ENCODE results near the gene RBM26. TPM values are rescaled to one million over a fixed set of nuclear protein-coding genes. Genes with fewer than 3 reads are reported as not detected.

RBM26 gene, protein sequence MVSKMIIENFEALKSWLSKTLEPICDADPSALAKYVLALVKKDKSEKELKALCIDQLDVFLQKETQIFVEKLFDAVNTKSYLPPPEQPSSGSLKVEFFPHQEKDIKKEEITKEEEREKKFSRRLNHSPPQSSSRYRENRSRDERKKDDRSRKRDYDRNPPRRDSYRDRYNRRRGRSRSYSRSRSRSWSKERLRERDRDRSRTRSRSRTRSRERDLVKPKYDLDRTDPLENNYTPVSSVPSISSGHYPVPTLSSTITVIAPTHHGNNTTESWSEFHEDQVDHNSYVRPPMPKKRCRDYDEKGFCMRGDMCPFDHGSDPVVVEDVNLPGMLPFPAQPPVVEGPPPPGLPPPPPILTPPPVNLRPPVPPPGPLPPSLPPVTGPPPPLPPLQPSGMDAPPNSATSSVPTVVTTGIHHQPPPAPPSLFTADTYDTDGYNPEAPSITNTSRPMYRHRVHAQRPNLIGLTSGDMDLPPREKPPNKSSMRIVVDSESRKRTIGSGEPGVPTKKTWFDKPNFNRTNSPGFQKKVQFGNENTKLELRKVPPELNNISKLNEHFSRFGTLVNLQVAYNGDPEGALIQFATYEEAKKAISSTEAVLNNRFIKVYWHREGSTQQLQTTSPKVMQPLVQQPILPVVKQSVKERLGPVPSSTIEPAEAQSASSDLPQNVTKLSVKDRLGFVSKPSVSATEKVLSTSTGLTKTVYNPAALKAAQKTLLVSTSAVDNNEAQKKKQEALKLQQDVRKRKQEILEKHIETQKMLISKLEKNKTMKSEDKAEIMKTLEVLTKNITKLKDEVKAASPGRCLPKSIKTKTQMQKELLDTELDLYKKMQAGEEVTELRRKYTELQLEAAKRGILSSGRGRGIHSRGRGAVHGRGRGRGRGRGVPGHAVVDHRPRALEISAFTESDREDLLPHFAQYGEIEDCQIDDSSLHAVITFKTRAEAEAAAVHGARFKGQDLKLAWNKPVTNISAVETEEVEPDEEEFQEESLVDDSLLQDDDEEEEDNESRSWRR
- total RNA-seq = 10 to 100 TPM; 55.8 to 69.5 TPM

DNA sequence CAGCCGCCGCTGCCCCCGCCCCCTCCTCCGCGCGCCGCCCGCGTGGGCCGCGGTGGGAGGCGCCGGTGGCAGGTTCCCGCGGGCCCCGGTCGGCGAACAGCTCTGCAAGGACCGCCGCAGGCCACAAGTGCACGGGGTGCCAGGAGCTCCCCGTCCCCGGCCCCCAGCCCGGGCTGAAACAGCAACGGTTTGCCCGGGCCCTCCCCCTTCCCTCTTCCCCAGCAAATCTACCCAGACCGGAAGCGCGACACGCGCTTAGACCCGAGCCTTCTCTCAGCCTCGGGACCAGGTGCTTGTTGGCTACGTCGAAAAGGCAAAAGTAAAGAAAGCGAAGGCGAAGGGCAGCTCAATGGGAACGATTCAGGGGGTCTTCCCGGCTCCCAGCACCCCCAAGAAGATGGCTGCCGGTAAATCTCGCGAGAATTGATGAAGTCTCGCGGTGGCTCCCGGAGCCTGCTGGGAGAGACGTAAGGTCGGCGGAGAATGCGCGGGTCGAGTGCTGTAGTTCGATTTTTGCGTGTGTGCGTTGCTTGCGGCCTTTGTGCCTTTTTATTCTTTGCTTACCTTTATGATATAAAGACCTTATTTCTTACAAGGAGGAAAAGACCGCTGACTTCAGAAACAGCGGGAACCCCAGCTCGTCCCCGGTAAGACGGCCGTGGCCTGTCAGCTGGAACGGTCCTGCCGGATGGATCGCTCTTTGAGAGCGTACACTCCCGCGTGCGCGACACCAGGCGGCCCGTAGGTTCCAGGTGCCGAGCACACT, at the start of gene RBM26:
RBM26 (minus strand) TSS at position 425 of the 766 bp plus-strand sequence. CDS start 481 bp downstream, outside the sequence.
- DNase-seq = peak; percentile 96
- POLR2A ChIA-PET = no interaction called here
- Mint-ChIP-seq H3K4me3 (peak within 1 kb of the TSS; percentile 93), H3K27ac (peak within 1 kb of the TSS; percentile 97), H3K4me1 (peaks cover 34% of the 10 kb centered on the region), H3K27me3 (no peaks in the 10 kb centered on the region), H3K36me3 (ENCODE audit: low read depth) (peaks cover 20% of the 10 kb centered on the region), H3K9me3 (no peaks in the 10 kb centered on the region)
- CTCF ChIA-PET = interaction anchor here (1.0 to 3.4 kb wide), 7 partner anchors 10 to 110 kb away, joined by 3 to 18 read pairs (median 5); no protein-coding TSS in a partner anchor

- Mint-ChIP-seq H3K9me3 (no peaks in the 10 kb centered on the region), H3K27me3 (no peaks in the 10 kb centered on the region), H3K4me1 (peaks cover 38% of the 10 kb centered on the region), H3K4me3 (no peak overlapping the region), H3K27ac (no peak overlapping the region), H3K36me3 (ENCODE audit: low read depth) (peaks cover 2% of the 10 kb centered on the region)
- CTCF ChIA-PET = interaction anchor here (1.2 to 2.4 kb wide), 2 partner anchors 10 to 28 kb away, joined by 3 to 8 read pairs; no protein-coding TSS in a partner anchor
- POLR2A ChIA-PET = no interaction called here
- DNase-seq = no peak
Measured at GRCh38 chr13:79455331-79455730, 49.3 kb upstream of the RBM26 start.

DNA sequence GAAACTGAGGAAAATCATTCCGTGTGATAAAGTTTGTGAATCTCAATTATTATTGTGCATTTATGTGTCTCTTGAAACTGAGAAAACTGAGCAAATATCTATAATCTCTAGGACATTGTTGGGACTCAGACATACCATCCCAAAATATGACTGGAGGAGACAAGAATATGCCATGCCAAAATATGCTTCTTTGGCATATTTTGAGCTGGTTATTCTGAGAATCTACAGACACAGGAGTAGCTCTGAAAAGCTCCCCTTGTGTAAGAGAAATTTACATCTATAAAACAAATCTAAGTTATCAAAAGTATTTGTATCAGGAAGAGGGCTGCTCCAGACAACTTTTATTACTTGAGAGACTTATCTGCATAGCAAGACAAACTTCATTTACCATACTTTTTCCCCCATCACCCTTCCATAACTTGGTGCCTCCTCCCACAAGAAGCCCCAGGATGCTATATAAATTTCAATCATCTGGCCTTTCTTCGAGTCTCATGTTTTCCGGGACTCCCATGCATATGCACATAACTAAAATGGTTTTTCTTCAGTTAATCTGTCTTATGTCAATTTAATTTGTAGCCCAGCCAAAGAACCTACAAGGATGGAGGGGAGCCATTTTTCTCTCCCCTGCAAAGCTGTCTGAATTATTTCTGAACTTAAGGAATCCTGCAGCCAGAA, 46.3 kb upstream of the RBM26 start:
- ChIA-PET POLR2A (interaction anchor here (0.6 kb wide), 1 partner anchor 55 kb away, joined by 3 read pairs; no protein-coding TSS in a partner anchor), CTCF (interaction anchor here (0.7 to 1.5 kb wide), 3 partner anchors 11 to 70 kb away, joined by 3 to 10 read pairs (median 3); no protein-coding TSS in a partner anchor)
- Mint-ChIP-seq H3K4me1 (peaks cover 58% of the 10 kb centered on the region), H3K4me3 (no peak overlapping the region), H3K27ac (no peak overlapping the region), H3K36me3 (ENCODE audit: low read depth) (peaks cover 2% of the 10 kb centered on the region), H3K9me3 (no peaks in the 10 kb centered on the region), H3K27me3 (no peaks in the 10 kb centered on the region)
- no peak for DNase-seq

DNA sequence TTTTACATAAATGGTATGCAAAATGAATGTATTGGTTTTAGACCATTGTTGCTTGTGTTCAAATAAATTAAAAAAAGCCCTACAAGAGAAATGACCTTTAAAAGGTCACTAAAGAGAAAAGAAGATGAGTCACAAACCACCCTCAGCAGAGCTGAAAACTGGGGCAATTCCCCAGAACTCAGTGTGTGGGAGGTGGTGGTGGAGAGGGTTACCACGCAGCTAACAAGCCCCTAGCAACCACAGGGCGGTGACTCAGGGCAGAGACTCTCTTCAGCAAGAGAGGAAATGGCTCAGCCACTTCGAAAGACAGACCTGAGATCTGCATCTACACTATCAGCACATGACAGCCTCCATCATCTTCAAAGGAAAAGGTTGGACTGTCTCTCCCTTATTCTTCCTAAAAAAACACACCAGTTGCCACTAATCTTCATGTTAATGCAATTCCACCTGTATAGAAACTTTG, 45.5 kb upstream of the RBM26 start:
- Mint-ChIP-seq H3K9me3 (no peaks in the 10 kb centered on the region), H3K4me1 (peaks cover 60% of the 10 kb centered on the region), H3K27me3 (no peaks in the 10 kb centered on the region), H3K4me3 (peak overlapping the region; percentile 35), H3K36me3 (ENCODE audit: low read depth) (no peaks in the 10 kb centered on the region), H3K27ac (peak overlapping the region; percentile 79)
- DNase-seq = peak; percentile 84
- ChIA-PET CTCF (interaction anchor here (0.6 to 1.5 kb wide), 4 partner anchors 9 to 49 kb away, joined by 3 to 10 read pairs (median 3); no protein-coding TSS in a partner anchor), POLR2A (interaction anchor here (0.6 to 1.0 kb wide), 2 partner anchors 30 to 56 kb away, joined by 3 to 5 read pairs; partner anchors contain the start of gene NDFIP2)

GRCh38 chr13:79450110-79450509, 44.1 kb upstream of the RBM26 start:
- no peak for DNase-seq
- H3K4me3 Mint-ChIP-seq = no peak overlapping the region
- H3K4me1 Mint-ChIP-seq = peaks cover 69% of the 10 kb centered on the region
- CTCF ChIA-PET = no interaction called here
- no peaks in the 10 kb centered on the region for H3K9me3 Mint-ChIP-seq
- H3K27me3 Mint-ChIP-seq = no peaks in the 10 kb centered on the region
- POLR2A ChIA-PET = no interaction called here
- H3K27ac Mint-ChIP-seq = no peak overlapping the region
- no peaks in the 10 kb centered on the region for H3K36me3 Mint-ChIP-seq (ENCODE audit: low read depth)

DNA sequence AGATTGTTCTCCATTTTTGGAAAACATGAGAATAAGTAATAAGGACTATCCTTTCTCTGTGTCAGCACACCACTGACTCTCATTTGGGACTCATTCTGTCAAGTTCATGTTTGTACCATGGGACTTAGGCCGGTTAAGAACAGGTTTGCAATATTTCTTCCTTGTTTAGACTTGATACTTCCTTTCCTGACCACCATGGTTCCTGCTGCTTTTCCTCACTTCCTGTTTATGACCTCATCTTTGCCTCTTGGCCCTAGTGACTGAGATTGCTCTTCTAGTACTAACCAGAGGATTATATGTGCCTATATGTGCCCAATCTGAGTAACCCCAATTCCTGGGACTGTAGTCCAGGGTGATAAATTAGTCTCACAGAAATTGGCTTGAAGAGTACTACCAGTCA, 42.4 kb upstream of the RBM26 start:
- CTCF ChIA-PET = no interaction called here
- Mint-ChIP-seq H3K9me3 (no peaks in the 10 kb centered on the region), H3K4me1 (peaks cover 69% of the 10 kb centered on the region), H3K36me3 (ENCODE audit: low read depth) (no peaks in the 10 kb centered on the region), H3K27ac (no peak overlapping the region), H3K27me3 (no peaks in the 10 kb centered on the region), H3K4me3 (no peak overlapping the region)
- POLR2A ChIA-PET = no interaction called here
- DNase-seq = peak; percentile 8

DNA sequence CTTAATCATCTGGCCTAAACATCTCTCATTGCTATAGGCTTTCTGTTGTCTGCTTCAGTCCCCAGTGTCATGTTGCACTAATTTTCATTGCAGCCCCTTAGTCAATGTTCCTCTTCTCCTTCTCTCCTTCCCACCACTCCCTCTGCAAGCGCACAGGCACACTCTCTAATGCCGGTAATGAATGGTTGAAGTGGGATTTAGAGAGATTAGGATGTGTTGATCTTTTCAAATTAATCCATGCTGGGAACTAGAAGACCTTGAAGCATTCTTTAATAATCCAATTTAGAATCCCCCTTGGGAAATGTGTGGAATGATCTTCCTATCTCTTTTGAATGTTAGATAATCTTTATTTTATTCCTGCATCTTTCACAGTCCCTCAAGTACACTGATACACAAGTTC, 41.7 kb upstream of the RBM26 start:
- H3K36me3 Mint-ChIP-seq (ENCODE audit: low read depth) = no peaks in the 10 kb centered on the region
- no peaks in the 10 kb centered on the region for H3K9me3 Mint-ChIP-seq
- POLR2A ChIA-PET = interaction anchor here (0.6 kb wide), 1 partner anchor 112 kb away, joined by 3 read pairs; no protein-coding TSS in a partner anchor
- no peaks in the 10 kb centered on the region for H3K27me3 Mint-ChIP-seq
- no peak overlapping the region for H3K4me3 Mint-ChIP-seq
- no peak overlapping the region for H3K27ac Mint-ChIP-seq
- CTCF ChIA-PET = interaction anchor here (0.8 kb wide), 1 partner anchor 75 kb away, joined by 3 read pairs; no protein-coding TSS in a partner anchor
- no peak for DNase-seq
- peaks cover 64% of the 10 kb centered on the region for H3K4me1 Mint-ChIP-seq

DNA sequence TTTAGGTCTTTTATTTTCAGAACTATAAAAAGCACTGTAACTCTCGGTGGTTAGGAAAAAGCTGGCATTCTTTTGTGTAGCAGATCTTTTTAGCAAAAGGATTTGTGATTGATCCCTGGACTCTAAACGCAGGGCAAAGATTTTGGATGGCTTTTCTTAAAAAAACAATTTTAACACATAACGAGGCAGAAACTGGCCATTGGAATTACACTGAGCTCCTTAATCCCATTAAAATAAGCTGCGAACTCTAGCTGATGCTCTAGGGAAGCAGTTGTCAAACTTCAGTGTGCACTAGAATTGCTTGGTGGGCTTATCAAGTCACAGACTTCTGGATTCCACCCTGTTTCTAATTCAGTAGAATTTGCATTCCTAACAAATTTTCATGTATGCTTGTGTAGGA, 41.1 kb upstream of the RBM26 start:
- H3K27ac Mint-ChIP-seq = no peak overlapping the region
- H3K4me1 Mint-ChIP-seq = peaks cover 58% of the 10 kb centered on the region
- POLR2A ChIA-PET = interaction anchor here (0.6 kb wide), 1 partner anchor 113 kb away, joined by 3 read pairs; no protein-coding TSS in a partner anchor
- no peak for DNase-seq
- H3K9me3 Mint-ChIP-seq = no peaks in the 10 kb centered on the region
- no peaks in the 10 kb centered on the region for H3K27me3 Mint-ChIP-seq
- H3K4me3 Mint-ChIP-seq = no peak overlapping the region
- H3K36me3 Mint-ChIP-seq (ENCODE audit: low read depth) = no peaks in the 10 kb centered on the region
- CTCF ChIA-PET = interaction anchor here (0.8 to 1.5 kb wide), 4 partner anchors 12 to 76 kb away, joined by 3 to 4 read pairs (median 3); no protein-coding TSS in a partner anchor

DNA sequence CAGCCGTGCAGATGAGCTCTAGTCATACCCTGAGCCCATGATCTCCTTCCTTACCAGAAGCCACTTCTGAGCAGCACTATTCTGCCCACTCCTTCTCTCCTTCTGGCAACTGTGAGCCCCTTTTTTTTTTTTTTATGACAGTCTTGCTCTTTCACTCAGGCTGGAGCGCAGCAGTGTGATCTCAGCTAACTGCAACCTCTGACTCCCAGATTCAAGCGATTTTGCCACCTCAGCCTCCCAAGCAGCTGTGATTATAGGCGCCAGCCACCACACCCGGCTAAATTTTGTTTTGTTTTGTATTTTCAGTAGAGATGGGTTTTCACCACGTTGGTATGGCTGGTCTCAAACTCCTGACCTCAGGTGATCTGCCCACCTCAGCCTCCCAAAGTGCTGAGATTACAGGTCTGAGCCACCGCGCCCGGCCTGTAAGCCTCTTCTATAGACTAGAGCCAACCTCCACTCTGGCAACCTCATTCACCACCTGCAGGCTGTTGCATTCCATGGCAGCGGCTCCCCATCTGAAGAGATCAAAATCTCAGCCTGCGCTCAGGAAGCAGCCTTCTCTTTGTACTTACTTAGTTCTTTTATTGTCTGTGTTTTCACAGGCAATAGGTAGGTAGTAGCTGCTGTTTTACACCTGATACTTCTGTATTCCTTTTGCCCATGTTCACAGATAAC, 40.1 kb upstream of the RBM26 start:
- CTCF ChIA-PET = interaction anchor here (0.7 to 1.6 kb wide), 8 partner anchors 10 to 94 kb away, joined by 3 to 5 read pairs (median 4); no protein-coding TSS in a partner anchor
- Mint-ChIP-seq H3K27me3 (no peaks in the 10 kb centered on the region), H3K36me3 (ENCODE audit: low read depth) (no peaks in the 10 kb centered on the region), H3K9me3 (no peaks in the 10 kb centered on the region), H3K4me3 (no peak overlapping the region), H3K4me1 (peaks cover 47% of the 10 kb centered on the region), H3K27ac (peak overlapping the region; percentile 15)
- DNase-seq = peak; percentile 14
- POLR2A ChIA-PET = no interaction called here

- CTCF ChIA-PET = interaction anchor here (0.7 kb wide), 1 partner anchor 59 kb away, joined by 5 read pairs; no protein-coding TSS in a partner anchor
- peaks cover 20% of the 10 kb centered on the region for H3K4me1 Mint-ChIP-seq
- no peak overlapping the region for H3K4me3 Mint-ChIP-seq
- no peaks in the 10 kb centered on the region for H3K27me3 Mint-ChIP-seq
- DNase-seq = no peak
- POLR2A ChIA-PET = no interaction called here
- H3K27ac Mint-ChIP-seq = no peak overlapping the region
- H3K36me3 Mint-ChIP-seq (ENCODE audit: low read depth) = no peaks in the 10 kb centered on the region
- H3K9me3 Mint-ChIP-seq = no peaks in the 10 kb centered on the region
Measured at GRCh38 chr13:79442706-79443105, 36.7 kb upstream of the RBM26 start.

DNA sequence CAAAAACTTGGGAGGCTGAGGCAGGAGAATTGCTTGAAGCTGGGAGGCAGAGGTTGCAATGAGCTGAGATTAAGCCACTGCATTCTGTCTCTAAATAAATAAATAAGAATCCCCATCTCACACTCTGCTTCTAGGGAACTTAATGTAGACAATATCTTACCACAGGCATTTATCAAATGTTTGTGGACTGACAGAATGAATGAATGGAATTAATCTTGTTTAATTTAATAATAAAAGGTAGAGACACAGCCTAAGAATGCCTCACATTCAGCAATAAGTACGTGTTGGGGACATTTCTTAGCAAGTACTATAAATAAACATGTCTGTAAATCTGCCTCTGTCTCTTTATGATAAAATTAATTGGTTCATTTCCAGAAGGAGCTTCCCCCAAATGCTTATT, 36.2 kb upstream of the RBM26 start:
- Mint-ChIP-seq H3K27ac (no peak overlapping the region), H3K4me3 (no peak overlapping the region), H3K9me3 (no peaks in the 10 kb centered on the region), H3K27me3 (no peaks in the 10 kb centered on the region), H3K36me3 (ENCODE audit: low read depth) (no peaks in the 10 kb centered on the region), H3K4me1 (peaks cover 15% of the 10 kb centered on the region)
- no peak for DNase-seq
- ChIA-PET POLR2A (no interaction called here), CTCF (no interaction called here)

Data from activated CD4-positive, alpha-beta T cell treated with anti-CD3 and anti-CD28 coated beads, Interleukin-2, amount 10 ng/mL, durations not matched to agents 7 days and 5 days (primary cell).